ENCODE results near the gene ELMO2.

ELMO2 gene

GRCh38 chr20:46350986-46351267 is 55.5 kb downstream of the ELMO2 start:
- no peak for DNase-seq (ENCODE audit: low spot score)

GRCh38 chr20:46350201-46350985 is 56.0 kb downstream of the ELMO2 start:
- peak; percentile 41 for DNase-seq (ENCODE audit: low spot score)

DNA sequence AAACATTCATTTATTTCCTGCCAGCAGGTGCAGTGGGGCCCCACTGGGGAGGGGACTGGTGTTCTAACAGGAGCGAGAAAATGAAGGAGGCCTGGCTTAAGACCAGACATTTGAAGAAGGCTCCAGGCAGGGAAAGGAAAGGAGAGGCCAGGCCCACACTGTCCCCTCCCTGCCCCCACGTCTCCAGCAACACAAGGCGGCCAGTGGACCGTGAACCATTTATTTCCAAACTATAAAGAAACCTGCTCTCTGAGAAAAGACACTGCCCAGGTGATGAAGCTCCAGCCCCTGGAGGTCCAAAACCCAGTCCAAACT is 56.7 kb downstream of the ELMO2 start:
- DNase-seq (ENCODE audit: low spot score), result peak; percentile 61

- DNase-seq (ENCODE audit: low spot score), result peak; percentile 67
Observed at GRCh38 chr20:46349035-46349741, 57.2 kb downstream of the ELMO2 start.

DNA sequence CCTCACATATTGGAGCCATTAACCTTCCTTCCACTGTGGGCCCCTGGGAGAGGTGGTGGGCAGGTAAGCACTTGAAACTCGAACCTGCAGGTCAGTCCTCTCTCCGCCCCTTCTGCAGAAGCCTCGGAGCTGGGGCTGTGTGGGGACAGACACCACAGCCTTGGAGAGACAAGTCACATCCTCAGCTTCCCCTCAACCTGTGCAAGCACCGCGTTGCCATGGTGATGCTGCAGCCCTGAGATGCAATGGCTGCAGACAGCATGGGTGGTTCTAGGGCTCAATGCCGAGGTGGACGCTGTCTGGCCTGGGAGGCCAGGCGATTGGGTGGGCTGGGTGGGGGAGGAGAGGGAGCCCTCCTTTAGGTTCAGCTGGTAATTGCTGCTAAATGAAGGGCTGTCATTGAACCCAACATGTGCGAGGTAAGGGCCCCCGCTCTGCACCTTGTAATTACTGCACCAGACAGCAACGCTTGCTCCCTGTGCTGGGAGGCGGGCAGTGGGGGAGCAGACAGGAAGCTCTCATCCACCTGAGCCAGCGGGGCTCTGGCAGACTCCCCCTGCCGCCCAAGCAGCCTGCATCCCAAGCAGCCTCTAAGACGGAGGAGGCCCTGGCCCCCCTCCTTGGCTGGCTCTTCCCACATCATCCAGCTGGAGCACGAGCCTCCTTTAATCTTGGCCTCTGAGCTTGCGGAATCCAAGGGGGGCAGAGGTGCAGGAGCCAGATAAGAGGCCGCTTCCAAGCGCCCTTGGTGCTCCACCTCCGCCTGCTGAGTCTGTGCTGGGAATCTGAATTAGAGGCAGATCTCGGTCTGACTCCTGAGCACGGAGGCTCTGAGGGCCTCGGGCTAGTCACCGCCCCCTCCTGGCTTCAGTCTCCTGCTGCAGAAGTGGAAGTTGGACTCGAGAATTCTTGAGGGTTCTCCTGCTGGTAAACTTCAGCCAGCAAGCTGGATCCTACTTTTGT is 58.3 kb downstream of the ELMO2 start:
- DNase-seq (ENCODE audit: low spot score), result no peak

- DNase-seq (ENCODE audit: low spot score), result no peak
Observed at GRCh38 chr20:46346770-46347169, 59.6 kb downstream of the ELMO2 start.

DNA sequence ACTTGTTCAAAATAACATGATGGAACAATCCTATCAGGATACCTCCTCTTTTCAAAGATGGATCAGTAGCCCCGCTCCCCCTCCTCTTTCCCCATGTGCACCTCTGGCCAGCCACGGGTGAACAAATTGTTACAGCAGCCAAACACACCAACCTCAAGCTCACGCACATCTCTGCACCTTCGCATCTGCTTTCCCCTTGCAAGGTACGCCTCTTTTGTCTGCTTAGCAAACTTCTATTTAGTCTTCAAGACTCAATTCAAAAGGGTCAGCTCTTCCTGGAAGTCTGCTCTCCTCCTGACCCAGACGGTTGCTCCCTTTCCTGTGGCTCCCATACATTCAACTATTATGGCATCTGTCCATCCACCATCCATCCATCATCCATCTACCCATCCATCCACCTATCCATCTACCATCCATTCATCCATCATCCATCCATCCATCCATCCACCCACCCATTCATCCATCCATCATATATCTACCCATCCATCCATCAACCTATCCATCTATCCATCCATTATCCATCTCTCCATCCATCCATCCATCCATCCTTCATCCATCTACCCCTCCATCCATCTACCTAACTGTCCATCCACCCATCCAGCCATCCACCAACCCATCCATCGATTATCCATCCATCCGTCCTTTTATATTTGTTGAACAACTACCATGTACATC is 61.8 kb downstream of the ELMO2 start:
- no peak for DNase-seq (ENCODE audit: low spot score)

GRCh38 chr20:46343975-46344357 is 62.4 kb downstream of the ELMO2 start:
- no peak for DNase-seq (ENCODE audit: low spot score)

DNA sequence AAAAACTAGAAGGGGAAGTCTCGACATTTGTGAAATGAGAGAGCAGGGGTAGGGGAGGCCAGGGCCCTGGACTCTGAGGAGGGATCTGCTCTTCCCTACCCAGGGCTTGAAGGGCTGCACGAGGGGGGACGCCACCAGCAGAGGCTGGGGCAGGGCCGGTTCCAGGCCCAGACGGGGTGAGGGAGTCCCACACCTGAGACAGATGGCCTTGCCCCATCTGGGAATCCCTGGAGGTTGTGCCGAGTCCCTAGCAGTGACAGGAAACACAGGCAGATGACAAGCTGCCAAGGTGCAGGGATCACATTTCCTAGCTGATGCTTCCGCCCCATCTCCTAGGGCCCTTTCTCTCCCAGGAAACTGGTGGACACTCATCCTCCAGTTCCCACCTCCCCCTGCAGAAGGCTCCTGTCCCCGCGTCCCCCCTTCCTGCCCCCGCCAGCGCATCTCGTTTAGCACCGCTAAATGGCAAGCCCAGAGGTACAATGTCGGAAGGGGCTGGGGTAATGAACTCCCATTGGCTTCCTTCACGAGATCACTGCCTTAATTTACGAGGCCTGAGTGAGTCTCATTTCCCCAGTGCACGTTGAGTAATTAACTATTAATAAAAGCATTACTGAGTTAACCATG is 63.0 kb downstream of the ELMO2 start:
- DNase-seq (ENCODE audit: low spot score), result no peak

DNA sequence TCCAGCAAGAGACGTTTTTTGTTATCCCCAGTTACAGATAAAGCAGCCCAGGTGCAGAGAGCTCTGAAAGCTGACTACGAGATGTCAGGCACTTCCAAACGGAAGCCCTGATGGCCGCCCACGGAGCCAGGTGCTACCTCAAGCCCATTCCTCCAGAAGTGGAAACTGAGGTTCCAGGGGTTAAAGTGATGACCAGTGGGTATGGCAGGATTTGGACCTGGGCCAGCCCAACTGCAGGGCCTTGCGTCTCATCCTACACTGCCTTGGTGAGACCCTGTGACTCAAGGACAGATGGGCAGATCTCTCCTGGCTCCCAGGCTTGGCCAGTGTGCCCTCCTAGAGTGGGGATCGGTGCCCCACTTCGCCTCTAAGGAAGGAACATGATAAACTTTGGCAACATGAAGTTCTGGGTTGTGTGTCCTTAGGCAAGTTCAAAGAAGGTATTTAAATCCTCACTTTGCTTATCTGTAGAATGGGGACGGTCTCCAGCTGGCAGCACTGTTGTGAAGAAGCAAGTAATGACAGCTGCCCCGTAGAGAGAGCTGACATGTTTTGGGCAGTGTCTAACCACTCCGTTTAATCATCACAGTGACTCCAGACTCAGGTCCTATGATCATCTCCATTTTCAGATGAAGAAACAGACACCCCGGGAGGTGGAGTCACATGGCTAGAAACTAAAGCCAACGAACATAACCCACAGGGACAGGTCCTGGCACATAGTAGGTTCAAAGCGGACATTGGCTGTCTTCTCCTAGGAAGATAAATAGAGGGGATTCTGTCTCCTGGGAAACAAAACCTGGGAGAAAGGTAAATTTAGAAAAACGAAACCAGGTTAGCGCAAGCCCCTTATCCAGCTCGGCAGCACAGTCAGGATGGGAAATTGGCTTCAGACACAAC is 63.7 kb downstream of the ELMO2 start:
- DNase-seq (ENCODE audit: low spot score), result no peak

- no peak for DNase-seq (ENCODE audit: low spot score)
Observed at GRCh38 chr20:46342010-46342378, 64.4 kb downstream of the ELMO2 start.

GRCh38 chr20:46341074-46342009 is 65.1 kb downstream of the ELMO2 start:
- DNase-seq (ENCODE audit: low spot score), result no peak

GRCh38 chr20:46339037-46339436 is 67.4 kb downstream of the ELMO2 start:
- DNase-seq (ENCODE audit: low spot score), result no peak

DNA sequence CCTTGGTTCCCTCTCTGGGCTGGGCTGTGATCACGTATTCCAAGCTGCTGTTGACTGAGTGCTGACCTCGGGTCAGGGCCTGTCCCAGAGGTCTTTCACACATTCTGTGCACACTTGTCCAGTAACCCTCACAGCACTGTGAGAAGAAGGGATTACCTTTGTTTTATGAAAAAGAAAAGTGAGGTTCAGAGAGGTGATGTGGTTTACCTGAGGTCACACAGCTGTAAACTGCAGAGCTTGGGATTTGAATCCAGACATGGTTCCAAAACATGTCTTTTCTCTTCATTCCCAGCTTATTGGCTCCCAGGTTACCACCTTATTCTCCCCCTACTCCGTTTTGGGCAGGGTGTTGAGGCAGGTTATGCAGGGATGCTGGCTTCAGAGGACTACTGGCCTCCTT is 69.7 kb downstream of the ELMO2 start:
- no peak for DNase-seq (ENCODE audit: low spot score)

- peak; percentile 43 for DNase-seq (ENCODE audit: low spot score)
Observed at GRCh38 chr20:46334303-46334904, 72.0 kb downstream of the ELMO2 start.

DNA sequence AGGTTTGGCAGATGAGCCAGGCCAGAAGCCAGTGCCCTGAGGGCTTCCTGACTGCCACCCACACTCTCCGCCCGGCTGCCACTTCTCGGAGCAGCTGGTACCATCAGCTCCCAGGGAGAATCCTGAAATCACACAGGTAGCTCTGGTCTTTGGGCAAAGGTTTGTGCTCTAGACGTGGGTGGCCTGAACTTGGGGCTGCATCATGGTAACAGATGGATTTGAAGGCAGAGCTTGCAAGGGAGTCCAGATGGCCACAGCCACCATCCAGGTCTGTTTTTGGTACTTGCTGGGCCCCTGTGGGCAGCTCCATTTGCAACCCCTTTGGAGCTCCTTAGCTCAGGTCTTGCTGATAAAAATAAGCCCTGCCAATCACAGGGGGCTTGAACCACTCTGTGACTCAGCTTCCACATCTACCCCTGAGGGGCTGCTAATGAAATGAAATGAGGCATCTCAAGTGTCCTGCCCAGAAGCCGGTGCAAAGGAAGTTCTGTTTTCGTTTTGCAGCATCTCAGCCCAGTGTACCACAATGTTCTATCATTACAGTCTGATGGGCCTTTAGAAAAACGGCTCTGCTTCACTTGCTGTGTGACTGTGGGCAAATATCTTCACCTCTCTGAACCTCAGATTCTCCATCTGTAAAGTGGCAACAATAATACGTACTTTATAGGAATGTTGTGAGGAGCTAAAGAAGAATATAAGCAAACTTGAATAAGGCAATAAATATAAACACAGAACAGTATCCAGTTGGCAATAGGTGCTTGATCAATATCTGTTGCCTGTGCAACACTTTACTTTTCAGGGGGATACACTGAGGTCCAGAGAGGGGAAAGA is 73.0 kb downstream of the ELMO2 start:
- DNase-seq (ENCODE audit: low spot score), result no peak

DNA sequence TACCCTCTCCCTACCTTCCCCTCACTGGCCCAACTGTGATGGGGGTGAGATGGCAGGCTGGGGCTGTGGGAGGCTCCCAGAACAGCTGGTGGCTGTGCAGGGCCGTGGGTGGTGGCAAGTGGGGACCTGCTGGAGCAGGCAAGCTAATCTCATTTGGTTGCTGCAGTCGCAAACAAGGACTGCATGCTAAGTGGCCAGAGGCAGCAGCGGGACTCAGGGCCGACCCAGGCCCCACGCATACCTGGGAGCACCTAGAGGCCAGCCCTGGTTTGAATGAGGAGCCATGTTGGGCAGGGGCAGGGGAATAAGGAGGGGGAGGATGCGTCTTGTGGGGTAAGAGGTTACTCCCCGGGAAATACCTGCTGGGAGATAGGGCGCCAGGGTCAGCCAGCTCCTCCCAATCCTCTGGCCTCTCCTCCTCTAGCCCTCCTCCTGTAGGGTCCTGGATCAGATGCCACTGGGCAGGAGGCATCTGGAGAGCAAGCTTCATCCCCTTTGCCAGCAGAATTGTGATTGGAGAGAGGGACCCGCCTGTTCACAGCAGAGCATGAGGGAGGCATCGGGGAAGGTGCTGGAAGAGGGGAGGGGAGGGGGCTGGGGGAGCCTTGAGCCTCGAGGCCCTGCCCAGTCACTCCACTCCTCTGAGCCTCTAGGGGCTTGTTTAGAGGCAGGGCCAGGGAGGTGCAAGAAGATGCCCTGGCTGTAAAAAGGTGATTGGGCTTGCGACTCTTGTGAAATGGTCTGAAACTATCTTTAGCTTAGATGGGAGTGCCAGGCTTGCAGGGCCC is 73.8 kb downstream of the ELMO2 start:
- no peak for DNase-seq (ENCODE audit: low spot score)

Measured in NAMALWA (cell line).